HG03097 (cell line): Measurements from ENCODE around the gene CDKAL1.

Experiments used
- ATAC-seq: cut with Tn5 transposase; IDR thresholded peaks from one replicate; pipeline ENCODE4 v1.9.1; 2021; ENCODE audit not compliant: unreplicated experiment, low FRiP score

Gene CDKAL1

DNA sequence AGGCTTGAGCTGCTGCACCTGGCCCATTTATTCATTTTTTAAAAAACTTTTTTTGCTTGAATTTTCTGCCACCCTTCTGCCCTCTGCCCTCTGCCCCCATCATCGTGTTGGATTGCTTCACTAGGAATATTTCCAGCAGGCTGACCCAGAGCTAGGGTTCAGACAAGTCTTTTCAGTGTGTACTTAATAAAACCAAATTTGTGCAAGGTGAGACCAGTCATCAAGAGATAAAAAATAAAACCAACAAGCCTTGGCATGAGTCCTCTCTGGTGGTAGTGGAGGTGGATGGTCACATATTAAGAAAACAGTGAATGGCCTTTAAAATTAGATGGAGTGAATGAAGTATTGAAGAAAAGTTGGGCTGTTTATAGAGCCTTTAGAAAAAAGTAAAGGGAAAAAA, 239.6 kb downstream of the CDKAL1 start:
- no peak for ATAC-seq

DNA sequence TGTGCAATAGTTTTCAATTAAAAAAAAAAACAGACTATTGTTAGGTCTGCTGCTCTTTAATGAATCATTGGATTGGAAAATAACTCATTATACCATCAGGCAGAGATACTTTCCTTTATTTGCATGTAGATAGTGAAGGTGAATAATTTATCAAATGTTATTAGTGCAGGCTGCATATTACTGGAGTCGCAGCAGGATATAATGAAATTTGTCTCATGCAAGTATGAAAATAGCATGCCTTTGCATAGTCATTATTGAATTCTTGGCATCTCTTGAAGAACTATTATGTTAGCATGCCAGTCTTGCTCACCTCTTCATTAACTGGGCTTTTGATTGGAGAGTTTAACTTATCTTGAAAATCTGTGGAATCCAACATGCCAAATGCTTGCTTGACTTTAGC, 241.7 kb downstream of the CDKAL1 start:
- no peak for ATAC-seq

DNA sequence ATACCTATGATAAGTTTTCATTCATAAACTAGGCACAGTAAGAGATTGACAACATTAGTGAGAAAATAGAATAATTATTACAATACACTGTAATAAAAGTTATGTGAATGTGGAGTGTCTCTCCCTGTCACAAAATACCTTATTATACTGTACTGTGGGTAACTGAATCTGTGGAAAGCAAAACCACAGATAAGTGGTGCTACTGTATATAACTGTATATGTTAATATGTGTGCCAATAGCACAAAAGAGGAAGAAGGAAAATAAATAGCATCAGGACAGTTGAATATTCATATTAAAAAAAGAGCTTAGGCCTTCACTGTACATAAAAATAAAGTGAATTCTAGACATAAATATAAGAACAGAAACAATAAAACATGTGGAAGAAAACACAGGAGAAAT, 243.5 kb downstream of the CDKAL1 start:
- ATAC-seq: no peak

DNA sequence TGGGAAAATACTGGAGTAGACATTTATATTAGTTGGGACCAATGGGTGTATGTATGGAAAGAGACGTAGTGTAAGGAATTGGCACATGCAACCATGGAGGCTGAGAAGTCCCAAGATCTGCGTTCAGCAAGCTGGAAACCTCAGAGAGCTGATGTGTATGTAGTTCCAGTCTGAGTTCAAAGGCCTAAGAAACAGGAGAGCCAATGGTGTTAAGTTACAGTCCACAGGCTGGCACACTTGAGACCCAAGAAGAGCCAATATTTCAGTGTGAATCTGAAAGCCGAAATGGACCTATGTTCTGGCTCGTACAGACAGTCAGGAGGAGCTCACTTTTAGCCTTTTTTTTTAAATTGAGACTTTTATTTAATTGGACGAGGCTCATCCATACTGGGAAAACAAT, 244.2 kb downstream of the CDKAL1 start:
- no peak for ATAC-seq

DNA sequence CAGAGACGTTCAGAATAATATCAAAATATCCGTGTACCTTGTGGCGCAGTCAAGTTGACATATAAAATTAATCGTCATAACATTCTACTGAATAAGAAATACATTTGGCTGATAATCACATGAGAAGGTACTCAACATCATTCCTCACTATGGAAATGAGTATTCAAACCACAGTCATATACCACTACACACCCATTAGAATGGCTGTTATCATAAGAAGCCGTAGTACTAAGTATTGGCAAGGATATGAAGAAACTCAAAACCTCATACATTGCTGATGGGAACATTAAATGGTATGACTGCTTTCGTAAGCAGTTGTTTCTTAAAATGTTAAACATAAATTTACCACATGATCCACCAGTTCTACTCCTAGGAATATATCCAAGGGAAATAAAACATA, 244.7 kb downstream of the CDKAL1 start:
- ATAC-seq: no peak

DNA sequence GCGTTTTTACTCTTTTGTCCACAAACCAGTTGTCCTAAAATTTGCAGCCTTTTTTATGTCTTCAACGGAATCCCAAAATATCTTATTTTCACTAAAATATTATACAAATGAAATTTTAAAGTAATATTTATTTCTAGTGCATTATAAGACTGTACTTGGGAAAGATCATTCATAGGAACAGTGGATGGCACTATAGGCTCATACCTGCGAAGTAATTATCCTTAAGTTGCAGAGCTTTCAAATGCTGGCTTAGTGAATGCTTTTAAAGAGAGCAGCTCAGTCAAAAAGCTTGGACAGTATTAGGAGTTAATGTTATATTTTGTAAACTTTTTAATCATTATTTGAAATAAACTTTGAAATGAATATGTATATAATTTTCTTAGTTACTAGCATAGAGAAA, 254.9 kb downstream of the CDKAL1 start:
- no peak for ATAC-seq

DNA sequence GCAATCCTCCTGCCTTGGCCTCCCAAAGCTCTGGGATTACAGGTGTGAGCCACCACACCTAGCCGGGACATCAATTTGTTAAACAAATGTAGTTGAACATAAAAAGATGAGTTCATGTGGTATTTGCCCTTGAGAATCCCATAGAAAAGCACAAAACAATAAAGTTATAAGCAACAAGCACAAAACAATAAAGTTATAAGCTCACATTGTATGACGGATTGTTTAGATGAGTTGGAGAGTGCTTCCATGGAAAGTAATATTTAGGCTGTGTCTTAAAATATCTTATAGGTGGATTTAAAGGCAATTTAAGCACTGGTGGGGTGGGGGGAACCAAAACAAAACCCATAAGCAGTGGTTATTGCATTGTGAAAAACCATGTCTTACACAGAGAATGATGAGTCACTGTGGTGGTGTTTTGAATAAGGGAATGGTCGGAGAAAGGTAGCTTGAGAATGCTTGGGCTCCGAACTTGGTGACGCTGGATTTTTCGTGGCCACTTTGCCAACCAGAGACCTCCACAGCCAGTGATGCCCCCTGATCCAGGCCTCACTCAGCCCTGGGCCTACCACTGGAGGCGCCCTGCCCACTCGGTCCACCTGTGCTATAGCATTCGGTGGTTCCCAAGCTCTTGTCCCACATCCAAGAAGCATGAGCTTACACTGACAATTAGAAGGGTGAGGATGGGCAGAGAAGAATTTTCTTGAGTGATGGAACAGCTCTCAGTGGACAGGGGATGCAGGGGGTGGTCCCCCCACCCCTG, 256.0 kb downstream of the CDKAL1 start:
- ATAC-seq: no peak

DNA sequence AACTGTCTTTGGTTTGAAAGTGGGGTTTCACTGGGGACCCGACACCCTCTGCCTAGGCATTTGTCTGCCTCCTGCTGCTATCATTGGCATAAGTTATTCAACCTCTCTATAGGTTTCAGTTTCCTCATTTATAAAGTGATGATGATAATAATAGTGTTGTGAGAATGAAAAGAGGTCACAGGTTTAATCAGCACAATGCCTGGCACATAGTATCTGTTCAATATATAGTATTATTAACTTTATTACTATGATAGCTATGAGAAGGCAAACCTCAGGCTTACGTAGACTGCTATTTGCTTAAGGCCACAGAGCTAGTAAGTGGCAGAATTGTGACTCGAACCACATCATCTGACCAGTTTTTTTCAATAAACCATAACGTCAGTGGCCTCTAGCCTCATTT, 256.8 kb downstream of the CDKAL1 start:
- no peak for ATAC-seq

DNA sequence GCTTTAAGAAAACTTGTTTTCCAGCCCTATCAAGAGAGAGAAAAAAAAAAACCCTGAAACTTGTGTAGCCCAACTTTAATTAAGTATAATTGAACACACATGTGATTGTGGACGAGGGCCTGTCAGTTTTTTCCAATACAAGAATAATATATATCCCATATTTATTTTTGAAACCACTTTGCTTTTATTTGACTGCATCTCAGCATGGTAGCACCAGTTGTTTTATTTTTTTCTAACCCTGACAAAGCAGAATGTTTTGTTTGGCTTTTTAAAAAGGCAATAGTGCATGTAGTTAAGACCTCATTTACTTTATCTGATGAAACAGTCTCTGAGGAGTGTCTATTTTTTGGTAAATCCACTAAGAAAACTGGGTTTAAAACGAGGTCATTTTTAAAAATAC, 257.7 kb downstream of the CDKAL1 start:
- ATAC-seq: no peak

DNA sequence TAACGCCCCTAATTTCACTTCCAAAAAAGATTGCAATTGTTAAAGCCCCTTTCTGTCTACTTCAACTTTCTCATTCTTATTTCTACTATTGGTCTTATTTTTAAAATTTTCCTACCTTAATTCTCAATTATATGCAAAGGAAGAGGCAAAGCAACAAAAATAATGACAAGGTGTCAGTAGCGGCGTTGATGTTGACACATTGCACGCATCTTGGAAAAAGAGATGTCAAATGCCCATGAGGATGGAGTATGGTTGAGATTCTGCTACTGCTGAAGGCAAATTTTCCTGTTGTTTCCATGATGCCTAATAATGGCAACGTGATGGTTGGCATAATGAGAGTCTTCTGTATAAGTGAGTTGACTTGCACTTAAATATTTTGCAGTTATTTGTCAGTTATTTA, 258.9 kb downstream of the CDKAL1 start:
- no peak for ATAC-seq

DNA sequence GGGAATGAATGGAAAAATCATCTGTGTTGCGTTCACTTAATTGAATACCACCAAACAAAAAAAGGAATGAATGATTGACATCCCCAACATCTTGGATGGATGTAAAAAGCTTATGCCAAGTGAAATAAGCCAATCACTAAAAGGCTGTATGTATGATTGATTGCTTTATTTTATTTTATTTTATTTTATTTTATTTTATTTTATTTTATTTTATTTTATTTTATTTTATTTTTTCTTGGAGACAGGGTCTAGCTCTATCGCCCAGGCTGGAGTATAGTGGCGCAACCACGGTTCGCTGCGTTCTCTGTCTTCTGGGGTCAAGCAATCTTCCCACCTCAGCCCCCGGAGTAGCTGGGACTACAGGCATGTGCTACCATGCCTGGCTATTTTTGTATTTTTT, 263.3 kb downstream of the CDKAL1 start:
- ATAC-seq: no peak

DNA sequence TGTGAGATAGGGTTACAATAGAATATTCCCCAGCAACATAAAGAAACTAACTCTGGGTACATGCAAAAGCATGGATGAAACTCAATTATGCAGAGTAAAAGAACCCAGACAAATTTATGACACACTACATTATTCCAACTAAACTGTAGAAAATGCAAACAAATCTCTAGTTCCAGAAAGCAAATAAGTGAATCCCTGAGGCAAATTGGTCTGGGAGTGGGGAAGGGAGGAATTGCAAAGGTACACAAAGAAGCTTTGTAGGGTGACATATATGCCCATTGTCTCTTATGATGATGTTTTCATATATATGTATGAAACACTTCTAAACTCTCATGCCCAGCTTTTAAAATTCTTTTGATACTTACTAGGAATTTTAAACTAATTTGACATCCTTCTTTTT, 266.0 kb downstream of the CDKAL1 start:
- ATAC-seq: no peak

DNA sequence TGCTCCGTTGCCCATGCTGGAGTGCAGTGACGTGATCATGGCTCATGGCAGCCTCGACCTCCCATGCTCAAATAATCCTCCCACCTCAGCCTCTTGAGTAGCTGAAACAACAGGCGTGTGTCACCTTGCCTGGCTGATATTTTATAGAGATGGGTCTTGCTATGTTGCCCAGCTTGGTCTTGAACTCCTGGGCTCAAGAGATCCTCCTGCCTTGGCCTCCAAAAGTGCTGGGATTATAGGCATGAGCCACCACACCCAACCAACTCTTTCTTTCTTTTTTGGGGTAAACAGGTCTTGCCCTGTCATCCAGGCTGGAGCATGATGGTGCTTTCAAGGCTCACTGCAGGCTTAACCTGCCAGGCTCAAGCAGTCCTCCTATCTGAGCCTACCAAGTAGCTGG, 266.4 kb downstream of the CDKAL1 start:
- ATAC-seq: no peak

DNA sequence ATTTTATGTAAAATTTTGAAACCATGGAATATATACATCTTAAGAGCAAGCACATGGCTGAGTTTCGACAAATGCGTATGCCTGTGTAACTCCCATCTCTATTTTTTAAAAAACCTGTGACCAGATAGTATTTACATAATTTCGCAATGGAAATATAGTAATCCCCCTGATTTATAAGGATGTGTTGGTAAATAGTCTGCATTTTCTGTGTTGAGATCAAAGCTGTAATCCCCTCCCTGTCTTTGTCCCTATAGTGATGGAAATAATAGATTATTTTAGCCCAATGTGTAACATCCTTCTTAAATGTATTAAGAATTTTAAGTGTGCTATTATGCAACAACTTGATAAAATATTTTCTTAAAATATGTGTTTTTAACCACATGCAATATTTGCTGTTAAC, 267.3 kb downstream of the CDKAL1 start:
- ATAC-seq: no peak

DNA sequence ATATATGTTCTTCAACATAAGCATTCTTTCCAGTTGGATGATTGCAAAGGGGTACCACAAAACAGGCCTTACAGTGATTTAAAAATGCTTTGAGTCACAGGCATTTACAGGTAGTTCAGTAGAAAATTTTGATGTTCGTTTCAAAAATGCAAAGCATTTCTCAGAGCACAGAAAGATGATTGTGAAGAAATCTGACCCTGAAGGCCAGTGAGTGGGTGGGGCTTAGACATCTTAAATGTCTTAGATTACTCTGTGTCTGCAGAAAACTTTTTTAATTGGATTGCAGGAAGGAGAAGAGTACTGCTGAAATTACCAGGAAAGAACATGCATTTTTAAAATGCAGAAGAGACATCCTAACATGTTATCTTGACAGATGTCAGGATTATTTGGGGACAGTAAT, 268.3 kb downstream of the CDKAL1 start:
- ATAC-seq: no peak

DNA sequence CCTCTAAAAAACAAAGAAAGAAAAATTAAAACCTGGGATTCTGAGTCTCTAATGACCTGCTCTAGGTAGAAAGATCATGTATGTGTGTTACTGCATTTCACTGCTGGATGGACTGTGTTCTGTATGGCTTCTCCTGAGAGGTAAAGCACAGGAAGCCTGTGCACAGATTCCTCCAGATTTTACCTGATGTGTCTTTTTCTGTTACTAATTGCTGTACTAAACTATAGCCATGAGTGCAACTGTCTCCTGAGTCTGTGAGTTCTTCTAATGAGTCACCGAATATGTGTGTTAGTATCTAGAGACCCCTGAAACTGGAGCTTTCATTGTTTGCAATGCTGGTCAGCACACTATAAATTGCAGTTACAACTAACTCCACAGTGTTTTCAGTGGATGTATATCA, 270.8 kb downstream of the CDKAL1 start:
- no peak for ATAC-seq

DNA sequence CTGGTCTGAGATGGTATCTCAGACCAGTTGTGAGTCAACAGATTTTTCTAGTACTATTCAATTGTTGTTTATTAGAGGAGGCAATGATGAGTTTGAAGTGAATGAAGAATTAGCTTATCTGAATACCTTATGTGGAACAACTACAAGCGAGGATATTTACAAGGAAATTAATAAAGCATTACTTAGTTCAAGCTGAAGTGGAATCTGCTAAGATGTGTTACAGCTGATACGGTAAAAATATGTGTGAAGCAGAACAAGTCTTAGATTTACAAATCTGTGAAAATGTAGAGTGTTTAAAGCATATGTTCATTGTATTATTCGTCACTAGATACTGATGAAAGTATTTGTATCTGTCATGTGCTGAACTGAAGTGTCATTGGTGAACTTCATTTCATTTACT, 272.4 kb downstream of the CDKAL1 start:
- no peak for ATAC-seq

DNA sequence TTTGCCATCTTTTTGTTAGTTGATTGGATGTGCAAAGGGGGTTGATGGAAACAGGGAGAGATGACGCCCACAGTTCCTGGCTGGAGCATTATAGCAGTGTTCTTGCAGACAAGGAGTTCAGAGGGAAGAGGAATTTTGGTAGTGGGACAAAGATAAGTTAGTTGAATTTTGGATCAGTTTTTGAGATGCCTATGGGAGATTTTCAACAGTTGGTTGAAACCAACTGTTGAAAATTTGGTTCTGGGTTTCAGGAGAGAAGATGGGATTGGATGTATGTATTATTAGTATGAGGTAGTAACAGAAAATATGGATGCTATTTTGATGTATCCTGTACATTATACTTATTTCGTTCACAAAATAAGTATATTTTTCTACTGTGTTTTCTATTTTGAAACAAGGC, 274.2 kb downstream of the CDKAL1 start:
- ATAC-seq: no peak

DNA sequence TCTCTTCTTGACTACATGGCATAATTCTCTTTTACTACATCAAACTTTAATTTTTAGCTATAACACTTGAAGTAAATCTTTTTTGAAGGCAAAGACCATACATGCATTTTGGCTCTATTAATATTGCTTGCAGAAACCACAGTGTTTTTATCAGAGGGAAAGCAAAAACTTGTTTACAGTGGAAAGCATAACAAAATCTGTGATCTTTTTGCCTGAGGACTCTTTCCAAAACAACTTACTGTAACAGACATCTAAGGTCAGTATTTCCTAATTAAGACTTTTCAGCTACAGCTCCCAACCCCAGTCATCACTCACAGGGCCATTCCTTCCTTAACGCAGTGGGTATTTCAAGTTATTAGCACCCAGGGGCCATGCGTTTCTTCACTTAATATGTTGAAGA, 274.7 kb downstream of the CDKAL1 start:
- ATAC-seq: no peak

DNA sequence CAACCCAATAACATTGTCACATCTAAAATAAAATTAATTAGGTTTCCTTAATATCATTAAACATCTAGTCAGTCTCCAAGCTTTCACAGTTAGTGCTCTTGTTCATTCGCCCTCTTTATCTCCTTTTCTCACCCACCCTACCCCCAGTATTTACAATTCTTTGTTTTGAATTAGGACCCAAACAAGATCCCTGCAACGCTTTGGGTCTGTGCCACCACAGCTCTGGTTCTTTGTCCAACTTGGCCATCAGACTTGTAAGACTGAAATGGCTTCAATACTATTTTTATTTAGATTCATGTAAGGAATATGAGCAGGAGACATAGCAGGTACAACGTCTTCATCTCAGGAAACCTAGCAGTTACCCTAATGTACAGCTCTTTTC, 276.5 kb downstream of the CDKAL1 start:
- ATAC-seq: no peak

DNA sequence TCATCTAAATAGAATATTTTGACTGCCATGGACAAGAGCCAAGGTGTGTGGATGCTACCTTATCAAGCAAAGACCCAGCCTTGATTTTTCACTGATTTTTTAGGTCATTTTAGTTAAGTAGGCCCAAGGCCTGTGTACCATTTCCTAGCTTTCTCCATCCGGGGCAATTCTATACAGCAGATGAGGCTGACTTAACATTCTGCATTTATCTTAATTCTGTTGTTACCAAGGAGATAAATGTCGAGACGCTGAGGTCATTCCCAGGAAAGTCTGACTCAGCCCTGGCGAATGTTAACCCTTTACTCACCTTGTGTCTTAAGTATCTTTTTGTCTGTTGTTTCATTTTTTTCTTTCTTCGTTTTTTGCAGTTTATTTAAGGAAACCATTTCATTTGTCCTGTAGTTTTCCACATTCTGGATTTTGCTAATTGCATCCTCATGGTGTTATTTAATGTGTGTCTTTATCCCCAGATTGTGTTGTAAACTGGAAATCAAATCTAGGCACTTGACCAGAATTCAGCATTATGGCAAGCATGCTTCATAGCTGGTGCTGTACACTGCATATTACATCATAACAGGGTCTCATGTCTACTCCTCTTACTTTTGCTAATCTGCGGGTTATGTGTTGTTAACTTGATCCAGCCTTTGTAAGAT, 277.0 kb downstream of the CDKAL1 start:
- no peak for ATAC-seq

DNA sequence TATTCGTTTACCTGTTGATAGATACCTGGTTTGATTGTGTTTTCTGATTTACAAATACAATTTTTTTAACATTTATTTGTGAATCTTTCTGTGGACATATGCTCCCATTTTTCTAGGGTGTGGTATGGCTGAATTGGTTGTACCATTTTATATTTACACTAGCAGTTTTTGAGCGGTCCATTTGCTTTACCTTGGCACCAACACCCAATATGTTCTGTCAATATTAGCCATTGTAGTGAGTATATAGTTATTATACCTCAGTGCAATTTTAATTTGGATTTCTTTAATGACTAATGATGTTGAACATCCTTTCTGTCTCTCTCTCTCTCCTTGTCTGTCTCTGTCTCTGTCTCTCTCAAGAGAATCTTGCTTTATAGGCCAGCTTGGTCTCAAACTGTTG, 278.5 kb downstream of the CDKAL1 start:
- ATAC-seq: no peak

DNA sequence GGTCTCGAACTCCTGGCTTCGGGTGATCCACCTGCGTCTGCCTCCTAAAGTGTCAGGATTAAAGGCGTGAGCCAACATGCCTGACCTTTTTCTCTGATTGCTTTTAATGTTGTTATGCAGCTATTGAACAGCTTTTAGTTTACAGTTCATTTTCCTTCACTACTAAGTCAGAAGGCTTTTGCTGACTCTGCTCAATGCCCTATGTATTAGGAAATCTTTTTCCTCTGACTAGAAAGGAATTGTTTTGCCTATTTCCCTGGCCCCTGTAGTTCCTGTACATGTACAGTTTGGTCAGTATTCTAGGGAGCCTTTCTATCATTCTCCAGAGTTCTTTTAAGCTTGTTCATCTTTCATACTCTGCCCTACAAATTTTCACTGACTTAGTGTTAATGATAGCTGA, 280.2 kb downstream of the CDKAL1 start:
- no peak for ATAC-seq
